Measurements from ENCODE around the gene SPESP1.

The SPESP1 gene

GRCh38 chr15:68980786-68981185, 50.5 kb downstream of the SPESP1 start:
- no peak overlapping the region for H3K4me3 Mint-ChIP-seq
- H3K27ac Mint-ChIP-seq = no peak overlapping the region
- H3K27me3 Mint-ChIP-seq = peaks cover 14% of the 10 kb centered on the region
- no peaks in the 10 kb centered on the region for H3K4me1 Mint-ChIP-seq
- H3K36me3 Mint-ChIP-seq = no peaks in the 10 kb centered on the region
- H3K9me3 Mint-ChIP-seq = no peaks in the 10 kb centered on the region

DNA sequence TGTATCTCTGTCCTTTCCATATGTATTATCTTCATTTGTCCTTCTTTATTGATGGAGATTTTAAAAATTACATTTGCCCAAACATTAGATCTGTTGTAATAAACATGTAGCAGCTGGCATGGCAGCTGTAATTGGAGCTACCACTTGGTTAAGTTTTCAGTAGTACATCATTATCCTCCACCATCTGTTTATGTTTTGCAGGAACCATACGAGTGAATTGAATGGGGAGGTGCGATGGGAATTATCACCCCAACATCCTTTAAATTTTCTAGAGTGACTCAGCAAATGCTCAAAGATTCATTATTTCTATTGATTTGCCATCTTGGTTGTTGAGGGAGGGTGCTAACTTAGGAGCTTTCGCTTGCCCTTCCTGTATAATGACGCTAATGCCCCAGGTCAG, 51.6 kb downstream of the SPESP1 start:
- no peak overlapping the region for H3K27ac Mint-ChIP-seq
- no peaks in the 10 kb centered on the region for H3K4me1 Mint-ChIP-seq
- H3K9me3 Mint-ChIP-seq = no peaks in the 10 kb centered on the region
- H3K27me3 Mint-ChIP-seq = peaks cover 13% of the 10 kb centered on the region
- no peak overlapping the region for H3K4me3 Mint-ChIP-seq
- H3K36me3 Mint-ChIP-seq = no peaks in the 10 kb centered on the region

GRCh38 chr15:68982976-68983563, 52.7 kb downstream of the SPESP1 start:
- Mint-ChIP-seq H3K4me3 (no peak overlapping the region), H3K36me3 (no peaks in the 10 kb centered on the region), H3K27ac (no peak overlapping the region)

GRCh38 chr15:68983961-68984481, 53.7 kb downstream of the SPESP1 start:
- no peak overlapping the region for H3K4me3 Mint-ChIP-seq
- no peaks in the 10 kb centered on the region for H3K9me3 Mint-ChIP-seq
- H3K27me3 Mint-ChIP-seq = peaks cover 14% of the 10 kb centered on the region
- no peaks in the 10 kb centered on the region for H3K4me1 Mint-ChIP-seq
- H3K27ac Mint-ChIP-seq = no peak overlapping the region
- H3K36me3 Mint-ChIP-seq = no peaks in the 10 kb centered on the region

More at GRCh38 chr15:68982976-68983563, 52.7 kb downstream of the SPESP1 start:
- H3K4me1 Mint-ChIP-seq = no peaks in the 10 kb centered on the region
- H3K9me3 Mint-ChIP-seq = no peaks in the 10 kb centered on the region
- H3K27me3 Mint-ChIP-seq = peaks cover 13% of the 10 kb centered on the region

DNA sequence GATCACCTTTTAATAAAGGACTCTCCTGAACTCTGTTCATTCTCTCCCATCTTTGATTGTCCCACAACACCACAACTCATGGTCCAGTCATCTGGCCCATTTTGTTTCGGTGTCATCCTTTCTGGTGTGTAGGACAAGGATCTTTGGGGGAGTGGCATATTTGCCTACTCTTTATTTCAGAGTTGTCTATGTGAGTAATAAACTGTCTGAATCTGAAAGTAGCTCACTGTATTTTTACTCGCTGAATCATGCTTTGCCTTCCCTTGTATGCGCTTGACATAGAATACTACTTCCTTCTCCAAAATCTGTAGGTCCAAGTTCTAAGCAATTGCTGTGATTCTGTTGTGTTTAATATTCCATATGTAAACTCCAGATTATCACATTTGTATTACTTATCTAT, 54.3 kb downstream of the SPESP1 start:
- no peak overlapping the region for H3K4me3 Mint-ChIP-seq
- H3K27me3 Mint-ChIP-seq = peaks cover 14% of the 10 kb centered on the region
- H3K9me3 Mint-ChIP-seq = no peaks in the 10 kb centered on the region
- H3K36me3 Mint-ChIP-seq = no peaks in the 10 kb centered on the region
- H3K27ac Mint-ChIP-seq = no peak overlapping the region
- no peaks in the 10 kb centered on the region for H3K4me1 Mint-ChIP-seq

DNA sequence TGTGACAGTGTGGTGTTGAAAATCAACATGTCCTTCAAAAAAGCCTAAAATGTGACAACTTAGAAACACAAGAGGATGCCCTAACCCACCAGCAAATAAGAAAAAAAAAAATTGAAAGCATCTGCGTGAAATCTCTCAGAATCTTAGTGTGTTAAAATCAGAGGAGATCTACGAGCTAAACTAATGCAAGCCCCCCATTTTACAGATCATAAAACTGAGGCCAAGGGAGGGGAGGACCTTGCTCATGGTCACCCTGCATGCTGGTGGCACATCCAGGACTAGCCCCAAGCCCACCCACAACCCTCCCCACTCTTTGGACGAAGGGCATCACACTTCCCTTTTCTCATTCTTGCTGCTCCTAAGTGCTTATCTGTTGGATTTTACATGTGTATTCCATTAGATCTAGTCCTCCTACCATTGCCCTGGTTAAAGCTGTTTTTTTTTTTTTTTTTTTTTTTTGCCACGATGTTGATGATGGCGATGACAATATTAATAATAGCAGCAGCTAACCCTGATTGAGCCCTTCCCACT, 55.1 kb downstream of the SPESP1 start:
- no peak overlapping the region for H3K4me3 Mint-ChIP-seq
- peaks cover 12% of the 10 kb centered on the region for H3K27me3 Mint-ChIP-seq
- no peak overlapping the region for H3K27ac Mint-ChIP-seq
- H3K36me3 Mint-ChIP-seq = no peaks in the 10 kb centered on the region
- no peaks in the 10 kb centered on the region for H3K9me3 Mint-ChIP-seq
- H3K4me1 Mint-ChIP-seq = no peaks in the 10 kb centered on the region

DNA sequence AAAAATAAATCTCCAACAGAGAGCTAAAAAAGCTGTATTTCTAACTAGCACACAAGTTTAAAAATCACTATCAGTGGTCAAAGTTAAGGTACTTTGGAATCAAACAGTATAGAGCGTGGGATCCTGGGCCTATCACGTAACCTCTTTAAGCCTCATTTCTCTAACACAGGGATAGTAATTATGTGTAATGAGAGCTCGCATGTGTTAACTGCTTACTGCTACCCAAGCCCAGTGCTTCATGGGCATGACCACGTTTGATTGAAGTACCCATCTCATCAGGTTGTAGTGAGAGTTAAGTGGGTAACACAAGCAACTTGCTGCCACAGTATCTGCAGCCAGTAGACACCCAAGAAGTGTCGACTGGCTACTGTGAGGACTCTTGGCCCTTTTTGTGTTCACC, 56.0 kb downstream of the SPESP1 start:
- no peak overlapping the region for H3K27ac Mint-ChIP-seq
- H3K9me3 Mint-ChIP-seq = no peaks in the 10 kb centered on the region
- no peak overlapping the region for H3K4me3 Mint-ChIP-seq
- no peaks in the 10 kb centered on the region for H3K36me3 Mint-ChIP-seq
- H3K27me3 Mint-ChIP-seq = peaks cover 11% of the 10 kb centered on the region
- no peaks in the 10 kb centered on the region for H3K4me1 Mint-ChIP-seq

- no peaks in the 10 kb centered on the region for H3K36me3 Mint-ChIP-seq
- H3K9me3 Mint-ChIP-seq = no peaks in the 10 kb centered on the region
- no peak overlapping the region for H3K4me3 Mint-ChIP-seq
Observed at GRCh38 chr15:68987120-68987519, 56.8 kb downstream of the SPESP1 start.

GRCh38 chr15:68987676-68988075, 57.4 kb downstream of the SPESP1 start:
- Mint-ChIP-seq H3K9me3 (no peaks in the 10 kb centered on the region), H3K4me3 (no peak overlapping the region), H3K27ac (no peak overlapping the region), H3K4me1 (no peaks in the 10 kb centered on the region), H3K27me3 (peaks cover 5% of the 10 kb centered on the region), H3K36me3 (no peaks in the 10 kb centered on the region)

More at GRCh38 chr15:68987120-68987519, 56.8 kb downstream of the SPESP1 start:
- Mint-ChIP-seq H3K27me3 (peaks cover 6% of the 10 kb centered on the region), H3K4me1 (no peaks in the 10 kb centered on the region), H3K27ac (no peak overlapping the region)

- Mint-ChIP-seq H3K4me3 (no peak overlapping the region), H3K9me3 (no peaks in the 10 kb centered on the region), H3K36me3 (no peaks in the 10 kb centered on the region), H3K27me3 (peaks cover 3% of the 10 kb centered on the region), H3K27ac (peak overlapping the region; percentile 32), H3K4me1 (no peaks in the 10 kb centered on the region)
Observed at GRCh38 chr15:68989541-68990230, 59.4 kb downstream of the SPESP1 start.

- Mint-ChIP-seq H3K4me1 (no peaks in the 10 kb centered on the region), H3K27ac (no peak overlapping the region), H3K27me3 (peaks cover 3% of the 10 kb centered on the region), H3K4me3 (no peak overlapping the region), H3K36me3 (no peaks in the 10 kb centered on the region), H3K9me3 (no peaks in the 10 kb centered on the region)
Observed at GRCh38 chr15:68990231-68990991, 60.1 kb downstream of the SPESP1 start.

- Mint-ChIP-seq H3K4me3 (no peak overlapping the region), H3K27me3 (peaks cover 3% of the 10 kb centered on the region), H3K27ac (no peak overlapping the region), H3K9me3 (no peaks in the 10 kb centered on the region), H3K4me1 (no peaks in the 10 kb centered on the region), H3K36me3 (no peaks in the 10 kb centered on the region)
Observed at GRCh38 chr15:68990992-68991500, 60.7 kb downstream of the SPESP1 start.

DNA sequence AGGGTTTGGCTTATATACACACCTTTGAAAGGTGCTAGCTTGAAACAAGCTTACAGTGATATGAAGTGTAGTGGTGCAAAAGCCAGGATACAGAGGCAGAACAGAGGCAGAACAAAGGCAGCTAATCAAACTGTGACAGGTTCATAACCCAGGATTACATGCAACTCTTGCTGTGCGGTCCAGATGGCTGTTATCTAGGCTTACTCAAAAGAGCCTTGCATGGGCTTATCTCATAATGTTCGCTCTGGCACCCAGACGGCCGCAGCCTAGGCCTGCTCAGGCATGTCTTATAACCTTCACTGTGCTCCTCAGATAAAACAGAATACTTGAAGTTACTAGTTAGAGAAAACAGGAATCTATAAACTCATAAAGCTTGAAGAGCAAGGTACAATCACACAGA, 61.4 kb downstream of the SPESP1 start:
- no peaks in the 10 kb centered on the region for H3K36me3 Mint-ChIP-seq
- no peaks in the 10 kb centered on the region for H3K4me1 Mint-ChIP-seq
- H3K27ac Mint-ChIP-seq = no peak overlapping the region
- peaks cover 3% of the 10 kb centered on the region for H3K27me3 Mint-ChIP-seq
- no peaks in the 10 kb centered on the region for H3K9me3 Mint-ChIP-seq
- no peak overlapping the region for H3K4me3 Mint-ChIP-seq

DNA sequence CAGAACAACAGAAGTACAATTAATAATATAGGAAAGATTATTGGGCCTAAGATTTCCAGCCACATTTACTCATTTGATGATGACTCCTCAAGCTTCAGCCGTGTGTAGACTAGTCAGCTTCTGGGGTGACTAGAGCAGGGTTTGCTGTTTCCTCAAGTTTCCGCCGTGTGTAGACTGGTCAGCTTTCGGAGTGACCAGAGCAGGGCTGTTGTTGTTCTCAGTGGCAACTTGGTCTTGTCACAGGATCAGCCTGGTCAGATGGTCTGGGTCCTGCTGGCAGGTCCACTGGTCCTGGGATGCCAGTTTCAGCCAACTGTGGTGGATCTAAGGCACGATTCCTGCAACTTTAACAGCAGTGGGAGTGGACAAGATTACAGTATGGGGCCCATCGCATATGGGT, 62.4 kb downstream of the SPESP1 start:
- Mint-ChIP-seq H3K9me3 (no peaks in the 10 kb centered on the region), H3K27me3 (peaks cover 2% of the 10 kb centered on the region), H3K27ac (no peak overlapping the region), H3K4me1 (no peaks in the 10 kb centered on the region), H3K36me3 (no peaks in the 10 kb centered on the region), H3K4me3 (no peak overlapping the region)

- H3K9me3 Mint-ChIP-seq = no peaks in the 10 kb centered on the region
- no peaks in the 10 kb centered on the region for H3K4me1 Mint-ChIP-seq
- H3K4me3 Mint-ChIP-seq = no peak overlapping the region
- no peak overlapping the region for H3K27ac Mint-ChIP-seq
- peaks cover under 1% of the 10 kb centered on the region for H3K27me3 Mint-ChIP-seq
- no peaks in the 10 kb centered on the region for H3K36me3 Mint-ChIP-seq
Observed at GRCh38 chr15:68993276-68993675, 63.0 kb downstream of the SPESP1 start.

All from activated naive CD4-positive, alpha-beta T cell treated with anti-CD3 and anti-CD28 coated beads, Interleukin-2, amount 50 U/mL, for 24 hours (primary cell).